HepG2 (cell line): ENCODE results near the gene NGLY1. TPM values are rescaled to one million over a fixed set of nuclear protein-coding genes. Genes with fewer than 3 reads are reported as not detected.

Experiments used
- ARID2 ChIP-seq: sonication (generic); formaldehyde crosslinking; IDR thresholded peaks from 2 replicates; pipeline ENCODE4 v1.8.1; 2022; ENCODE audit warnings: mild to moderate bottlenecking, missing genetic modification reagents, borderline replicate concordance
- JUN ChIP-seq: sonication (generic); formaldehyde crosslinking; IDR thresholded peaks from 2 replicates; pipeline ENCODE4 v1.4.0; 2020; ENCODE audit warnings: mild to moderate bottlenecking, missing genetic modification reagents
- KLF11 ChIP-seq: IDR thresholded peaks from 2 replicates; pipeline ENCODE4 v1.6.1; 2016; ENCODE audit warnings: missing compliant biosample characterization
- KLF9 ChIP-seq: IDR thresholded peaks from 2 replicates; pipeline ENCODE4 v1.6.1; 2016; ENCODE audit warnings: low read depth
- MAFF ChIP-seq: IDR thresholded peaks from 2 replicates; pipeline ENCODE4 v1.6.1; 2011; ENCODE audit warnings: low read depth, low read length, improper control_type of control experiment
- NR2F2 ChIP-seq: IDR thresholded peaks from 2 replicates; pipeline ENCODE4 v1.6.1; 2012; ENCODE audit warnings: low read depth, inconsistent platforms, borderline replicate concordance
- RBFOX2 ChIP-seq: fragments of 200-400 bp; formaldehyde crosslinking; IDR thresholded peaks from 2 replicates; pipeline ENCODE4 v1.6.1; 2017; ENCODE audit warnings: low read depth, mild to moderate bottlenecking, low read length
- RFX5 ChIP-seq: IDR thresholded peaks from 2 replicates; pipeline ENCODE4 v1.6.1; 2011; ENCODE audit warnings: low read depth, low read length, improper control_type of control experiment
- SNRNP70 ChIP-seq: fragments of 200-400 bp; formaldehyde crosslinking; IDR thresholded peaks from 2 replicates; pipeline ENCODE4 v1.6.1; 2017; ENCODE audit warnings: mild to moderate bottlenecking, low read depth, low read length, moderate library complexity
- TP53 ChIP-seq: sonication (generic); formaldehyde crosslinking; conservative IDR thresholded peaks from 2 replicates; pipeline ENCODE4 v1.4.0; 2020; ENCODE audit warnings: missing genetic modification reagents
- ZEB1 ChIP-seq: IDR thresholded peaks from 2 replicates; pipeline ENCODE4 v1.6.1; 2012; ENCODE audit warnings: mild to moderate bottlenecking, low read depth, inconsistent platforms; ENCODE audit not compliant: insufficient replicate concordance
- ZFYVE20 ChIP-seq: sonication (generic); formaldehyde crosslinking; IDR thresholded peaks from 2 replicates; pipeline ENCODE4 v1.8.0; 2023; ENCODE audit warnings: low read depth, mild to moderate bottlenecking, moderate library complexity, missing genetic modification reagents, borderline replicate concordance
- ZNF10 ChIP-seq: sonication (generic); formaldehyde crosslinking; IDR thresholded peaks from 2 replicates; pipeline ENCODE4 v1.4.0; 2020; ENCODE audit warnings: mild to moderate bottlenecking, low read depth, missing genetic modification reagents, borderline replicate concordance
- ZNF34 ChIP-seq: sonication (generic); formaldehyde crosslinking; IDR thresholded peaks from 2 replicates; pipeline ENCODE4 v1.4.0; 2020; ENCODE audit warnings: mild to moderate bottlenecking, missing genetic modification reagents, borderline replicate concordance
- ZNF576 ChIP-seq: sonication (generic); formaldehyde crosslinking; IDR thresholded peaks from 2 replicates; pipeline ENCODE4 v1.4.0; 2020; ENCODE audit warnings: mild to moderate bottlenecking, missing genetic modification reagents
- ZNF580 ChIP-seq: IDR thresholded peaks from 2 replicates; pipeline ENCODE4 v1.6.1; 2016; ENCODE audit warnings: low read depth, borderline replicate concordance
- ZNF670 ChIP-seq: sonication (generic); formaldehyde crosslinking; IDR thresholded peaks from 2 replicates; pipeline ENCODE4 v1.8.0; 2022; ENCODE audit warnings: mild to moderate bottlenecking, missing genetic modification reagents, borderline replicate concordance
- ZNF703 ChIP-seq: sonication (generic); formaldehyde crosslinking; IDR thresholded peaks from 2 replicates; pipeline ENCODE4 v1.5.1; 2020; ENCODE audit warnings: missing genetic modification reagents, mild to moderate bottlenecking, moderate library complexity, borderline replicate concordance
- ZNF737 ChIP-seq: sonication (generic); formaldehyde crosslinking; IDR thresholded peaks from 2 replicates; pipeline ENCODE4 v1.5.0; 2020; ENCODE audit warnings: missing genetic modification reagents, mild to moderate bottlenecking, borderline replicate concordance
- ZNF879 ChIP-seq: sonication (generic); formaldehyde crosslinking; IDR thresholded peaks from 2 replicates; pipeline ENCODE4 v1.8.1; 2023; ENCODE audit warnings: missing genetic modification reagents
- polyA plus RNA-seq, 8 experiments: library from polyadenylated mRNA; depleted of rRNA in 3 of 8; stranded (reverse) in 7 of 8; unstranded in 1 of 8; fragments of >200 nt; fragmentation: Illumina TruSeq in 4 of 8; extraction: Trizol in 4 of 8; gene quantifications; 2 replicates each; pipeline versions ENCODE4 v1.2.1 to v1.2.3, GENCODE V29; 2011 to 2016; ENCODE audit warnings: low read depth in 4 of 8, missing spikeins in 1 of 8, mixed read lengths in 1 of 8; ENCODE audit not compliant: insufficient read depth in 1 of 8
- total RNA-seq, 5 experiments: library from RNA; depleted of rRNA; stranded (reverse); fragments of >200 nt; fragmentation: Illumina TruSeq; extraction: Trizol; gene quantifications; 2 replicates each; pipeline ENCODE4 v1.2.3, GENCODE V29; 2016; ENCODE audit warnings: low read depth in 1 of 5
- TF ChIP-seq, protein P1 (sequence below): sonication (generic); formaldehyde crosslinking; IDR thresholded peaks from 2 replicates; pipeline ENCODE4 v1.4.0; 2020; ENCODE audit warnings: missing genetic modification reagents
- TF ChIP-seq, protein P2 (sequence below): sonication (generic); formaldehyde crosslinking; IDR thresholded peaks from 2 replicates; pipeline ENCODE4 v1.4.0; 2020; ENCODE audit warnings: missing genetic modification reagents, borderline replicate concordance

The NGLY1 gene
- total and polyA plus RNA-seq, 2 of the 13 experiments (the other 11 are each of a cell fraction or from before 2014, with no cell fraction given), result 28.2 to 44.5 TPM

DNA sequence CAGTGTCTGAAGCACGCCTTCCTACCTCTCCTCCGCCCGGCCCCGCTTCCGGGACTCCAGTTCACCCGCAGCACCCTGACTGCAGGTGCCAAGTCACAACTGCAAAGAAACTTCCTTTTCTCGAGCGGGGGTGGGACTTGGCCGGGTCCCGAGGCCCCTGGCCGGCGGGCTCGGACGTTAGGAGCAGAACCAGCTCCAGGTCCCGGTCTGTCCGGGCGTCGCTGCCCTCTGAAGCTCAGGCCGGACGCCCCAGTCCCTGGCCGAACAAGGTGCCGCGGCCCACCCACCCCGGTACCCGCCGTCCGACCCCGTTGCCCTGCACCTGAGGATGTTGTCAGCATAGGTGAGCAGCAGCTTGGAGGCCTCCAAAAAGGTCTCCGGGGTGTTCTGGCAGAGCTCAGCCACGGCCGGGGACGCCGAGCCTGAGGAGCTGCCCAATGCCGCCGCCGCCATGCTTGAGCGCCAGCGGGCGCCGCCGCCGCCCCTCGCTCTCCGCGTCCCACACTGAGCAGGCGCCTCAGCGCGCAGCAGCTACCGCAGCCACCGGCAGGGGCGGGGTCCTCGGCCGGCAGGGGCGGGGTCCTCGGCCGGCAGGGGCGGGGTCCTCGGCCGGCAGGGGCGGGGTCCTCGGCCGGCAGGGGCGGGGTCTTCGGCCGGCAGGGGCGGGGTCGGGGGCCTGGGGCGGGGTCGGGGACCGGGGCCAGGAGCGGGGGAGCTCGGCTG, at the start of gene NGLY1 (continued):
- TF ChIP-seq, protein P1, sequence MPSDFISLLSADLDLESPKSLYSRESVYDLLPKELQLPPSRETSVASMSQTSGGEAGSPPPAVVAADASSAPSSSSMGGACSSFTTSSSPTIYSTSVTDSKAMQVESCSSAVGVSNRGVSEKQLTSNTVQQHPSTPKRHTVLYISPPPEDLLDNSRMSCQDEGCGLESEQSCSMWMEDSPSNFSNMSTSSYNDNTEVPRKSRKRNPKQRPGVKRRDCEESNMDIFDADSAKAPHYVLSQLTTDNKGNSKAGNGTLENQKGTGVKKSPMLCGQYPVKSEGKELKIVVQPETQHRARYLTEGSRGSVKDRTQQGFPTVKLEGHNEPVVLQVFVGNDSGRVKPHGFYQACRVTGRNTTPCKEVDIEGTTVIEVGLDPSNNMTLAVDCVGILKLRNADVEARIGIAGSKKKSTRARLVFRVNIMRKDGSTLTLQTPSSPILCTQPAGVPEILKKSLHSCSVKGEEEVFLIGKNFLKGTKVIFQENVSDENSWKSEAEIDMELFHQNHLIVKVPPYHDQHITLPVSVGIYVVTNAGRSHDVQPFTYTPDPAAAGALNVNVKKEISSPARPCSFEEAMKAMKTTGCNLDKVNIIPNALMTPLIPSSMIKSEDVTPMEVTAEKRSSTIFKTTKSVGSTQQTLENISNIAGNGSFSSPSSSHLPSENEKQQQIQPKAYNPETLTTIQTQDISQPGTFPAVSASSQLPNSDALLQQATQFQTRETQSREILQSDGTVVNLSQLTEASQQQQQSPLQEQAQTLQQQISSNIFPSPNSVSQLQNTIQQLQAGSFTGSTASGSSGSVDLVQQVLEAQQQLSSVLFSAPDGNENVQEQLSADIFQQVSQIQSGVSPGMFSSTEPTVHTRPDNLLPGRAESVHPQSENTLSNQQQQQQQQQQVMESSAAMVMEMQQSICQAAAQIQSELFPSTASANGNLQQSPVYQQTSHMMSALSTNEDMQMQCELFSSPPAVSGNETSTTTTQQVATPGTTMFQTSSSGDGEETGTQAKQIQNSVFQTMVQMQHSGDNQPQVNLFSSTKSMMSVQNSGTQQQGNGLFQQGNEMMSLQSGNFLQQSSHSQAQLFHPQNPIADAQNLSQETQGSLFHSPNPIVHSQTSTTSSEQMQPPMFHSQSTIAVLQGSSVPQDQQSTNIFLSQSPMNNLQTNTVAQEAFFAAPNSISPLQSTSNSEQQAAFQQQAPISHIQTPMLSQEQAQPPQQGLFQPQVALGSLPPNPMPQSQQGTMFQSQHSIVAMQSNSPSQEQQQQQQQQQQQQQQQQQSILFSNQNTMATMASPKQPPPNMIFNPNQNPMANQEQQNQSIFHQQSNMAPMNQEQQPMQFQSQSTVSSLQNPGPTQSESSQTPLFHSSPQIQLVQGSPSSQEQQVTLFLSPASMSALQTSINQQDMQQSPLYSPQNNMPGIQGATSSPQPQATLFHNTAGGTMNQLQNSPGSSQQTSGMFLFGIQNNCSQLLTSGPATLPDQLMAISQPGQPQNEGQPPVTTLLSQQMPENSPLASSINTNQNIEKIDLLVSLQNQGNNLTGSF (CRISPR knock-in tag), result peak; percentile 81
- no peak for TF ChIP-seq SNRNP70
- no peak for TF ChIP-seq ZNF670 (CRISPR knock-in tag)
- no peak for TF ChIP-seq JUN (CRISPR knock-in tag)
- peak; percentile 91 for TF ChIP-seq RBFOX2
- no peak for TF ChIP-seq ZNF10
- no peak for TF ChIP-seq TP53 (CRISPR knock-in tag)
- no peak for TF ChIP-seq ZNF576 (CRISPR knock-in tag)
- TF ChIP-seq ZNF879, result no peak
- no peak for TF ChIP-seq ZEB1
- TF ChIP-seq ARID2 (CRISPR knock-in tag), result no peak
- TF ChIP-seq MAFF, result no peak
- TF ChIP-seq ZNF737 (CRISPR knock-in tag), result no peak
- TF ChIP-seq RFX5, result no peak
- no peak for TF ChIP-seq KLF9 (CRISPR knock-in tag)
- no peak for TF ChIP-seq ZFYVE20 (CRISPR knock-in tag)
- no peak for TF ChIP-seq KLF11 (CRISPR knock-in tag)
- TF ChIP-seq, protein P2, sequence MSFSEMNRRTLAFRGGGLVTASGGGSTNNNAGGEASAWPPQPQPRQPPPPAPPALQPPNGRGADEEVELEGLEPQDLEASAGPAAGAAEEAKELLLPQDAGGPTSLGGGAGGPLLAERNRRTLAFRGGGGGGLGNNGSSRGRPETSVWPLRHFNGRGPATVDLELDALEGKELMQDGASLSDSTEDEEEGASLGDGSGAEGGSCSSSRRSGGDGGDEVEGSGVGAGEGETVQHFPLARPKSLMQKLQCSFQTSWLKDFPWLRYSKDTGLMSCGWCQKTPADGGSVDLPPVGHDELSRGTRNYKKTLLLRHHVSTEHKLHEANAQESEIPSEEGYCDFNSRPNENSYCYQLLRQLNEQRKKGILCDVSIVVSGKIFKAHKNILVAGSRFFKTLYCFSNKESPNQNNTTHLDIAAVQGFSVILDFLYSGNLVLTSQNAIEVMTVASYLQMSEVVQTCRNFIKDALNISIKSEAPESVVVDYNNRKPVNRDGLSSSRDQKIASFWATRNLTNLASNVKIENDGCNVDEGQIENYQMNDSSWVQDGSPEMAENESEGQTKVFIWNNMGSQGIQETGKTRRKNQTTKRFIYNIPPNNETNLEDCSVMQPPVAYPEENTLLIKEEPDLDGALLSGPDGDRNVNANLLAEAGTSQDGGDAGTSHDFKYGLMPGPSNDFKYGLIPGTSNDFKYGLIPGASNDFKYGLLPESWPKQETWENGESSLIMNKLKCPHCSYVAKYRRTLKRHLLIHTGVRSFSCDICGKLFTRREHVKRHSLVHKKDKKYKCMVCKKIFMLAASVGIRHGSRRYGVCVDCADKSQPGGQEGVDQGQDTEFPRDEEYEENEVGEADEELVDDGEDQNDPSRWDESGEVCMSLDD (CRISPR knock-in tag), result no peak
- no peak for TF ChIP-seq ZNF703 (CRISPR knock-in tag)
- TF ChIP-seq NR2F2, result no peak
- TF ChIP-seq ZNF34, result no peak
- no peak for TF ChIP-seq ZNF580
